Mucosa of gallbladder (tissue), 1 donor: ENCODE results near the gene RGS18. TPM values are rescaled to one million over a fixed set of nuclear protein-coding genes. Genes with fewer than 3 reads are reported as not detected.
"Not testable (repeated sequence)": the region's sequence is repeated elsewhere in the genome, so short reads cannot be mapped to it uniquely, and the experiment has no call there.

Source experiments
- DNase-seq: peaks from one replicate; pipeline ENCODE4 v3.0.0-alpha.2; 2020; ENCODE audit warnings: low spot score
- total RNA-seq: library from RNA; stranded (reverse); gene quantifications from one replicate; pipeline ENCODE4 v1.2.1, GENCODE V29; 2021
- donor health status: DM: no; HTN: no; CAD: no.

RGS18 gene
- total RNA-seq, 1 donor from 2014 or later = 2.4 TPM

GRCh38 chr1:192165002-192165401 lies 6.7 kb downstream of the RGS18 start:
- not testable (repeated sequence) for DNase-seq

GRCh38 chr1:192167011-192167410 lies 8.7 kb downstream of the RGS18 start:
- no peak for DNase-seq

- DNase-seq = no peak
Measured at GRCh38 chr1:192167911-192168700, 9.8 kb downstream of the RGS18 start.

- DNase-seq = no peak
Measured at GRCh38 chr1:192168964-192169363, 10.7 kb downstream of the RGS18 start.

- DNase-seq = no peak
Measured at GRCh38 chr1:192170196-192170984, 12.1 kb downstream of the RGS18 start.

GRCh38 chr1:192171123-192171522 lies 12.9 kb downstream of the RGS18 start:
- no peak for DNase-seq

GRCh38 chr1:192175971-192176370 lies 17.7 kb downstream of the RGS18 start:
- no peak for DNase-seq

- no peak for DNase-seq
Measured at GRCh38 chr1:192183788-192184187, 25.5 kb downstream of the RGS18 start.

GRCh38 chr1:192186197-192186596 lies 27.9 kb downstream of the RGS18 start:
- no peak for DNase-seq

- DNase-seq = no peak
Measured at GRCh38 chr1:192190066-192190465, 31.8 kb downstream of the RGS18 start.

- DNase-seq = no peak
Measured at GRCh38 chr1:192201303-192201702, 43.0 kb downstream of the RGS18 start.

GRCh38 chr1:192224396-192224795 lies 66.1 kb downstream of the RGS18 start:
- DNase-seq = no peak

- no peak for DNase-seq
Measured at GRCh38 chr1:192224846-192225245, 66.6 kb downstream of the RGS18 start.

- DNase-seq = no peak
Measured at GRCh38 chr1:192225266-192225665, 67.0 kb downstream of the RGS18 start.

- DNase-seq = no peak
Measured at GRCh38 chr1:192225703-192226102, 67.4 kb downstream of the RGS18 start.

GRCh38 chr1:192227330-192227729 lies 69.1 kb downstream of the RGS18 start:
- DNase-seq = no peak

GRCh38 chr1:192227980-192228379 lies 69.7 kb downstream of the RGS18 start:
- DNase-seq = not testable (repeated sequence)

- DNase-seq = no peak
Measured at GRCh38 chr1:192232817-192233417, 74.7 kb downstream of the RGS18 start.

- DNase-seq = no peak
Measured at GRCh38 chr1:192235127-192235526, 76.9 kb downstream of the RGS18 start.
